ENCODE results near the gene MTAP.

- no peak for TF ChIP-seq POLR2A (IDR thresholded peaks at IDR 0.05)
- no peak for TF ChIP-seq CTCF (IDR thresholded peaks at IDR 0.05)
- TF ChIP-seq EP300 (IDR thresholded peaks at IDR 0.05) = no peak
These were observed 37.6 kb upstream of the MTAP start for GRCh38 chr9:21764846-21765245.
